ENCODE data around the gene UGT2A1. TPM values are rescaled to one million over a fixed set of nuclear protein-coding genes. Genes with fewer than 3 reads are reported as not detected.
"Not testable (repeated sequence)": the region's sequence is repeated elsewhere in the genome, so short reads cannot be mapped to it uniquely, and the experiment has no call there.

UGT2A1 gene
- total and polyA plus RNA-seq, 3 experiments from 2014 or later = not detected

DNA sequence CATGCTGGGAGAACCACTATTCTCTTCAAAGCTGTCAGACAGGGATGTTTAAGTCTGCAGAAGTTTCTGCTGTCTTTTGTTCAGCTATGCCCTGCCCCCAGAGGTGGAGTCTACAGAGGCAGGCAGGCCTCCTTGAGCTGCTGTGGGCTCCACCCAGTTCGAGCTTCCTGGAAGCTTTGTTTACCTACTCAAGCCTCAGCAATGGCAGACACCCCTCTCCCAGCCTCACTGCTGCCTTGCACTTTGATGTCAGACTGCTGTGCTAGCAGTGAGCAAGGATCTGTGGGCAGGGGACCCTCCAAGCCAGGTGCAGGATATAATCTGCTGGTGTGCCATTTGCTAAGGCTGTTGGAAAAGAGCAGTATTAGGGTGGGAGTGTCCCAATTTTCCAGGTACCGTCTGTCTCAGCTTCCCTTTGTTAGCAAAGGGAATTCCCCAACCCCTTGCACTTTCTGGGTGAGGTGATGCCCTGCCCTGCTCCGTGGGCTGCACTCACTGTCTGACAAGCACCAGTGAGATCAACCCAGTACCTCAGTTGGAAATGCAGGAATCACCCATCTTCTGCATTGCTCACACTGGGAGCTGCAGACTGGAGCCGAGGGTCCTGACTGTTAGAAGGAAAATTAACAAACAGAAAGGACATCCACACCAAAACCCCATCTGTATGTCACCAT, 8.2 kb upstream of the UGT2A1 start:
- H3K27ac Mint-ChIP-seq; H3K9me3 ChIP-seq (ENCODE audit: low read length); H3K27ac ChIP-seq (ENCODE audit: low read depth, low read length); POLR2A ChIA-PET; H3K4me1 Mint-ChIP-seq; H3K4me1 ChIP-seq (ENCODE audit: insufficient read depth, low read length); CTCF ChIA-PET; H3K27me3 Mint-ChIP-seq; H3K36me3 Mint-ChIP-seq; H3K9me3 Mint-ChIP-seq; H3K36me3 ChIP-seq (ENCODE audit: insufficient read depth, low read length); H3K4me3 Mint-ChIP-seq; DNase-seq; H3K27me3 ChIP-seq (ENCODE audit: insufficient read depth, low read length, poor library complexity, severe bottlenecking): not testable (repeated sequence)
- peak overlapping the region; percentile 37 for H3K4me3 ChIP-seq (ENCODE audit: low read length)

DNA sequence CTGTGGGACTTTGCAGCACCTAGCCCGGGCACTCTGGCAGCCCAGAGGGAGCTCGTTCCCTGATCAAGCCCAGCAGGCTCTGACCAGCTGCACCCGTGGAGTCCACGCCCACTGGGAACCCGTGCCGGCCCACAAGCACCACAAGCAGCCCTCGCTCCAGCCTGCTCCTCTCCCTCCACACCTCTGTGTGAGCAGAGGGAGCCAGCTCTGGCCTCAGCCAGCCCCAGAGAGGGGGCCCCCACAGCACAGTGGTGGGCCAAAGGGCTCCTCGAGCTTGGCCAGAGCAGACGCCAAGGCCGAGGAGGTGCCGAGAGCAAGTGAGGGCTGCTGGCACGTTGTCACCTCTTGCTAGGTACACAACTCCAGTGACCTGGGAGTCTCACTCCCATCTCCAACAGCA, 5.1 kb upstream of the UGT2A1 start:
- Histone ChIP-seq H3K4me3 (ENCODE audit: low read length) (no peak overlapping the region), H3K36me3 (ENCODE audit: insufficient read depth, low read length) (no peaks in the 10 kb centered on the region), H3K27ac (ENCODE audit: low read depth, low read length) (no peak overlapping the region), H3K4me1 (ENCODE audit: insufficient read depth, low read length) (no peaks in the 10 kb centered on the region), H3K9me3 (ENCODE audit: low read length) (no peaks in the 10 kb centered on the region), H3K27me3 (ENCODE audit: insufficient read depth, low read length, poor library complexity, severe bottlenecking) (no peaks in the 10 kb centered on the region)
- no peak for DNase-seq
- ChIA-PET CTCF (no interaction called here), POLR2A (no interaction called here)
- Mint-ChIP-seq H3K27ac (no peak overlapping the region), H3K27me3 (no peaks in the 10 kb centered on the region), H3K36me3 (no peaks in the 10 kb centered on the region), H3K4me3 (no peak overlapping the region), H3K9me3 (peaks cover 0 to 7% (median 3%) of the 10 kb centered on the region in 5 donors), H3K4me1 (no peaks in the 10 kb centered on the region)

DNA sequence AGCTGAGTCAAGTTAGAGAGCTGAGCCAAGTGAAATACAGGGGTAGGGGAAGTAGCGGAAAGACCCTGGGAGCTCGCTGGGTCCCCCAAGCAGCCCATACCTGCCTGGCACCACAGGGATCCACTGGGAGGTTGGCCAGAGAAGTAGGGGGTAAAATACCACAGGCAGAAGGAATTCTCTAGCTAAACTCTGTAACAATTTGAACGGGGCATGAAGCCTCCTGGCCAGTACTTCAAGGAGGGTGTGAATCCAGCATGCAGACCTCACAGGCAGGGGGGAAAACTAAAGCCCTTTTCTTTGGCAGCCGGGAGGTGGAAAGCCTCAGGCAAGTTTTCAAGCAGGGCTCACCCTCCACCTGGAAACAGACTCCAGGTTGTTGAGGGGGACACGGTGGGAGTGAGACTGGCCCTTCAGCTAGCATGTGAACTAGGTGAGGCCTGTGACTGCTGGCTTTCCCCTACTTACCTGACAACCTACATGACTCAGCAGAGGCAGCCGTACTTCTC, 3.7 kb upstream of the UGT2A1 start:
- Mint-ChIP-seq H3K4me3 (no peak overlapping the region), H3K27me3 (no peaks in the 10 kb centered on the region), H3K9me3 (peaks cover 0 to 8% (median 3%) of the 10 kb centered on the region in 5 donors), H3K4me1 (no peaks in the 10 kb centered on the region), H3K27ac (peak overlapping the region in 1 of 8 donors; percentile 26), H3K36me3 (no peaks in the 10 kb centered on the region)
- ChIA-PET CTCF (no interaction called here), POLR2A (no interaction called here)
- Histone ChIP-seq H3K27me3 (ENCODE audit: insufficient read depth, low read length, poor library complexity, severe bottlenecking) (no peaks in the 10 kb centered on the region), H3K36me3 (ENCODE audit: insufficient read depth, low read length) (no peaks in the 10 kb centered on the region), H3K4me1 (ENCODE audit: insufficient read depth, low read length) (no peaks in the 10 kb centered on the region), H3K9me3 (ENCODE audit: low read length) (no peaks in the 10 kb centered on the region), H3K4me3 (ENCODE audit: low read length) (no peak overlapping the region), H3K27ac (ENCODE audit: low read depth, low read length) (no peak overlapping the region)
- no peak for DNase-seq

DNA sequence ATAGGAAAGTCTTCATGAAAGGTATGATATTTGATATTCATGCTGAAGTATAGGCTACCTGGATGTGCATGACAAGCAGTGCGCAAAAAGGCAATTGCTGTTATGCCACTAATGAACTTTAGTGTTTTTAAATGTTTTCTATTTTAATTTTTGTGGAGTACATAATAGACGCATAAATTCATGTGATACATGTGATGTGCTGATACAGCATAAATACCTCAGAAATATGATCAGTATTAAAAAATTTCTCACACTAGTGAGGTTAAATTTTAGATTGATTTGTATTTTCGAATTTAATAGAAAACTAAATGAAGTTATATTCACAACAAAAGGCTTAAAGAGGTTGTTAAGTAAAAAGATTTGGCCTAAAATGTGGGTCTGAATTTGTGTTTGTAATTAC, 2.2 kb downstream of the UGT2A1 start:
- Mint-ChIP-seq H3K4me3 (no peak overlapping the region), H3K27ac (no peak overlapping the region), H3K27me3 (no peaks in the 10 kb centered on the region), H3K36me3 (no peaks in the 10 kb centered on the region), H3K9me3 (peaks cover 0 to 3% (median 0%) of the 10 kb centered on the region in 5 donors), H3K4me1 (no peaks in the 10 kb centered on the region)
- Histone ChIP-seq H3K4me1 (ENCODE audit: insufficient read depth, low read length) (no peaks in the 10 kb centered on the region), H3K4me3 (ENCODE audit: low read length) (no peak overlapping the region), H3K36me3 (ENCODE audit: insufficient read depth, low read length) (no peaks in the 10 kb centered on the region), H3K27me3 (ENCODE audit: insufficient read depth, low read length, poor library complexity, severe bottlenecking) (no peaks in the 10 kb centered on the region), H3K27ac (ENCODE audit: low read depth, low read length) (no peak overlapping the region), H3K9me3 (ENCODE audit: low read length) (no peaks in the 10 kb centered on the region)
- ChIA-PET CTCF (no interaction called here), POLR2A (no interaction called here)
- DNase-seq = no peak

DNA sequence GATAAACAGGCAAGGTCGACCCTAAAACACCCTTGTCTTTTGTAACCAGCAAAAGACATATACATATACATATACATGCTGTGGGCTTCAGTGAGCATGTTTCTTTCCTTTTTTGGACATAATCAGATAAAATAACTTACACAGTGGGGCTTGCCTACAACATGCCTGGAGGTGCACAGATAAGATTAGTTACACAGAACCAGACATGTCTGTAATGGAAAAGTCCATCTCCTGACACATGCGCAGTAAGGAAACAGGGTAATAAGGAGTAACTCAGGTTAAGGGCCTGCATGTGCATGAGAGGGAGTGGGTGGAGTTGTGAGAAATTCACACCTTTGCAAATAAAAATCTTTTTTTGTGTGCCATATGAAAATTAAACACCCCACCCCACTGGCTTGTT, 3.4 kb downstream of the UGT2A1 start:
- Histone ChIP-seq H3K27ac (ENCODE audit: low read depth, low read length) (no peak overlapping the region), H3K36me3 (ENCODE audit: insufficient read depth, low read length) (no peaks in the 10 kb centered on the region), H3K27me3 (ENCODE audit: insufficient read depth, low read length, poor library complexity, severe bottlenecking) (no peaks in the 10 kb centered on the region), H3K9me3 (ENCODE audit: low read length) (no peaks in the 10 kb centered on the region), H3K4me3 (ENCODE audit: low read length) (no peak overlapping the region), H3K4me1 (ENCODE audit: insufficient read depth, low read length) (no peaks in the 10 kb centered on the region)
- Mint-ChIP-seq H3K36me3 (no peaks in the 10 kb centered on the region), H3K4me1 (no peaks in the 10 kb centered on the region), H3K27ac (no peak overlapping the region), H3K4me3 (no peak overlapping the region), H3K27me3 (no peaks in the 10 kb centered on the region), H3K9me3 (peaks cover 0 to 5% (median 0%) of the 10 kb centered on the region in 5 donors)
- ChIA-PET POLR2A (no interaction called here), CTCF (no interaction called here)
- no peak for DNase-seq

DNA sequence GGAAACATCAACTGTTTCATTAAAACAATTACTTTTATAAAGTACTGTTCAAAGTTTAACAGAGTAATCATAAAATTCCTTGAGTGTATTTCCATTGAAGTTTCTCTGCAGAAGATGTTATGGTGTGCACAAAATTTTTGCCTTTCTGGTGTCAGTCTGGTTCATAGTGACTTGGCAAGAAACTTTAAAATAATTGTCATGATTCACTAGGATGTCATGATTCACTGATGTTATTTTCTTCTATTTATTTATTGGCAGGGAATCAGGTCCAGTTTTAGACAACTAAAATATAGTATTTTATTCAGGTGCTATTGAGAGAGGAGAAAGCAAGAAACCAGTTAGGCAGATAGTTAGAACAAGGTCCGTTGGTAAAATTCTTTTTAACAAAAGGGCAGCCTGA, 3.8 kb downstream of the UGT2A1 start:
- H3K4me3 ChIP-seq (ENCODE audit: low read length) = no peak overlapping the region
- H3K27me3 ChIP-seq (ENCODE audit: insufficient read depth, low read length, poor library complexity, severe bottlenecking) = no peaks in the 10 kb centered on the region
- CTCF ChIA-PET = no interaction called here
- Mint-ChIP-seq H3K4me1 (no peaks in the 10 kb centered on the region), H3K4me3 (no peak overlapping the region), H3K9me3 (peaks cover 0 to 5% (median 0%) of the 10 kb centered on the region in 5 donors), H3K27me3 (no peaks in the 10 kb centered on the region), H3K27ac (no peak overlapping the region), H3K36me3 (no peaks in the 10 kb centered on the region)
- no peaks in the 10 kb centered on the region for H3K36me3 ChIP-seq (ENCODE audit: insufficient read depth, low read length)
- POLR2A ChIA-PET = no interaction called here
- no peak overlapping the region for H3K27ac ChIP-seq (ENCODE audit: low read depth, low read length)
- no peaks in the 10 kb centered on the region for H3K4me1 ChIP-seq (ENCODE audit: insufficient read depth, low read length)
- no peak for DNase-seq
- H3K9me3 ChIP-seq (ENCODE audit: low read length) = no peaks in the 10 kb centered on the region

- ChIA-PET CTCF (no interaction called here), POLR2A (no interaction called here)
- H3K4me1 ChIP-seq (ENCODE audit: insufficient read depth, low read length) = no peaks in the 10 kb centered on the region
- H3K27ac ChIP-seq (ENCODE audit: low read depth, low read length) = no peak overlapping the region
- no peaks in the 10 kb centered on the region for H3K27me3 ChIP-seq (ENCODE audit: insufficient read depth, low read length, poor library complexity, severe bottlenecking)
- no peak for DNase-seq
- Mint-ChIP-seq H3K4me3 (no peak overlapping the region), H3K36me3 (no peaks in the 10 kb centered on the region), H3K9me3 (peaks cover 0 to 2% (median 0%) of the 10 kb centered on the region in 5 donors), H3K27ac (no peak overlapping the region), H3K27me3 (no peaks in the 10 kb centered on the region), H3K4me1 (no peaks in the 10 kb centered on the region)
- no peak overlapping the region for H3K4me3 ChIP-seq (ENCODE audit: low read length)
- no peaks in the 10 kb centered on the region for H3K36me3 ChIP-seq (ENCODE audit: insufficient read depth, low read length)
- no peaks in the 10 kb centered on the region for H3K9me3 ChIP-seq (ENCODE audit: low read length)
Measured at GRCh38 chr4:69642961-69643360, 10.1 kb downstream of the UGT2A1 start.

DNA sequence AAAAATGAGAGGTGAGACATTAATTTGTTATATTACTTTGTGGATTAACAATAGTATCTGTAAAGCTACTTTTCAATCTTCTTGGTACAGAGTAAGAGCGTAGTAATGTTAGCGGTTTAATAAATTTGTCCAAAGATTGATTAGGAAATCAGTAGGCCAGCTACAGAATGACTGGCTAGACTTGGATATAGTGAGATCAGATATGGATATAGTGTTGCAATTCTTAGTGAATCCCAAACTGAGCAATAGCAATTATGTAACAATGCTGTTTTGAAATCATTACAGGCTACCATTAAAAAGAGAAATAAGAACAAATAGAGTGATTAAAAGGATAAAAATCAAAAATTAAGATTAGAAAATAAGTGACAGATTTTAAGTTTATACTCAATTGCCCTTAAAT, 12.8 kb downstream of the UGT2A1 start:
- Histone ChIP-seq H3K27me3 (ENCODE audit: insufficient read depth, low read length, poor library complexity, severe bottlenecking) (no peaks in the 10 kb centered on the region), H3K36me3 (ENCODE audit: insufficient read depth, low read length) (no peaks in the 10 kb centered on the region), H3K27ac (ENCODE audit: low read depth, low read length) (no peak overlapping the region), H3K4me3 (ENCODE audit: low read length) (no peak overlapping the region), H3K4me1 (ENCODE audit: insufficient read depth, low read length) (no peaks in the 10 kb centered on the region), H3K9me3 (ENCODE audit: low read length) (no peaks in the 10 kb centered on the region)
- ChIA-PET POLR2A (no interaction called here), CTCF (no interaction called here)
- Mint-ChIP-seq H3K4me3 (no peak overlapping the region), H3K9me3 (peaks cover 0 to 3% (median 0%) of the 10 kb centered on the region in 5 donors), H3K27ac (no peak overlapping the region), H3K4me1 (no peaks in the 10 kb centered on the region), H3K27me3 (no peaks in the 10 kb centered on the region), H3K36me3 (no peaks in the 10 kb centered on the region)
- no peak for DNase-seq

GRCh38 chr4:69639542-69639941, 13.5 kb downstream of the UGT2A1 start, which contains the start of gene UGT2A2:
Gene UGT2A2 (minus strand): TSS chr4:69639642. CDS start chr4:69639640, 2 bp downstream.
- Mint-ChIP-seq H3K36me3 (no peaks in the 10 kb centered on the region), H3K9me3 (peaks cover 0 to 3% (median 0%) of the 10 kb centered on the region in 5 donors), H3K4me1 (no peaks in the 10 kb centered on the region), H3K4me3 (no peak within 1 kb of the TSS), H3K27ac (no peak within 1 kb of the TSS), H3K27me3 (no peaks in the 10 kb centered on the region)
- no peak within 1 kb of the TSS for H3K4me3 ChIP-seq (ENCODE audit: low read length)
- no peaks in the 10 kb centered on the region for H3K4me1 ChIP-seq (ENCODE audit: insufficient read depth, low read length)
- ChIA-PET CTCF (no interaction called here), POLR2A (no interaction called here)
- H3K9me3 ChIP-seq (ENCODE audit: low read length) = no peaks in the 10 kb centered on the region
- H3K27me3 ChIP-seq (ENCODE audit: insufficient read depth, low read length, poor library complexity, severe bottlenecking) = no peaks in the 10 kb centered on the region
- DNase-seq = no peak
- H3K36me3 ChIP-seq (ENCODE audit: insufficient read depth, low read length) = no peaks in the 10 kb centered on the region
- no peak within 1 kb of the TSS for H3K27ac ChIP-seq (ENCODE audit: low read depth, low read length)

Data from CD8-positive, alpha-beta memory T cell (primary cell).